Body of pancreas (tissue), 4 donors: ENCODE data around the gene RASGEF1C.

Experiments
- POLR2A ChIP-seq, 3 donors: fragments of 450-650 bp; IDR thresholded peaks; one replicate each; pipeline ENCODE4 v1.6.1; 2016; ENCODE audit warnings: antibody characterized with exemption in 3 of 3, mild to moderate bottlenecking in 2 of 3
- TF ChIP-seq, protein P1 (sequence below), 7 experiments: fragments of 450-650 bp in 4 of 7; fragments of 200-600 bp in 3 of 7; sonication (generic) in 3 of 7; IDR thresholded peaks; one replicate each; pipeline ENCODE4 v1.5.1; 2016 to 2019; ENCODE audit warnings: antibody characterized with exemption in 7 of 7

DNA sequence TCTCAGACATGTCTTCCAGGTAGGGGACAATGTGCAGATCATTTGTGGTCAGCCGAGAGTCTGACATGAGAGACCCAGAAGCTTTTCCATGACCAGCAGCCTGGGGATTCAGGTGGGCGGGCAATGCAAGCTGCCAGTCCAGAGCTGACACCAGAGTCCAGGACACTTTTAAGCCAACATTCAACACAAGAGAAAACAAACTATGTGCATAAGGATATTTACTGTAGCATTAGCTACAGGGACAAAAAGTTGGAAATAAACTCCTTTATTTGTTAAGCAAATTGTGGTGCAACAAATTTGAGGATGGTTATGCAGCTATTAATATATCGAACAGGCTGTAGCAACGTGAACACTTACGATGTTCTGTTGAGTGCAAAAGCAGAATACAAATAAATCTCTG, 127.5 kb downstream of the RASGEF1C start:
- no peak for TF ChIP-seq POLR2A (IDR thresholded peaks at IDR 0.05)
- TF ChIP-seq, protein P1, sequence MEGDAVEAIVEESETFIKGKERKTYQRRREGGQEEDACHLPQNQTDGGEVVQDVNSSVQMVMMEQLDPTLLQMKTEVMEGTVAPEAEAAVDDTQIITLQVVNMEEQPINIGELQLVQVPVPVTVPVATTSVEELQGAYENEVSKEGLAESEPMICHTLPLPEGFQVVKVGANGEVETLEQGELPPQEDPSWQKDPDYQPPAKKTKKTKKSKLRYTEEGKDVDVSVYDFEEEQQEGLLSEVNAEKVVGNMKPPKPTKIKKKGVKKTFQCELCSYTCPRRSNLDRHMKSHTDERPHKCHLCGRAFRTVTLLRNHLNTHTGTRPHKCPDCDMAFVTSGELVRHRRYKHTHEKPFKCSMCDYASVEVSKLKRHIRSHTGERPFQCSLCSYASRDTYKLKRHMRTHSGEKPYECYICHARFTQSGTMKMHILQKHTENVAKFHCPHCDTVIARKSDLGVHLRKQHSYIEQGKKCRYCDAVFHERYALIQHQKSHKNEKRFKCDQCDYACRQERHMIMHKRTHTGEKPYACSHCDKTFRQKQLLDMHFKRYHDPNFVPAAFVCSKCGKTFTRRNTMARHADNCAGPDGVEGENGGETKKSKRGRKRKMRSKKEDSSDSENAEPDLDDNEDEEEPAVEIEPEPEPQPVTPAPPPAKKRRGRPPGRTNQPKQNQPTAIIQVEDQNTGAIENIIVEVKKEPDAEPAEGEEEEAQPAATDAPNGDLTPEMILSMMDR (IDR thresholded peaks at IDR 0.05), result no peak
